ENCODE data around the gene AAK1. TPM values are rescaled to one million over a fixed set of nuclear protein-coding genes. Genes with fewer than 3 reads are reported as not detected.

Gene AAK1
- total and polyA plus RNA-seq, 7 donors: 5.4 to 35.7 (median 20.7) TPM

GRCh38 chr2:69483024-69483423 is 160.5 kb downstream of the AAK1 start:
- no peak overlapping the region for H3K4me3 ChIP-seq
- intact Hi-C loops (cut with DNase I): no loop called here
- no peaks in the 10 kb centered on the region for H3K4me1 ChIP-seq
- H3K36me3 ChIP-seq: peaks cover 0 to 30% (median 0%) of the 10 kb centered on the region in 4 donors
- H3K27me3 ChIP-seq: no peaks in the 10 kb centered on the region
- H3K9me3 ChIP-seq: no peaks in the 10 kb centered on the region
- WGBS, 2 donors: 15 to 53% methylated on average over 4 of the region's 4 CpGs
- no peak overlapping the region for H3K27ac ChIP-seq
- TF ChIP-seq CTCF (IDR thresholded peaks at IDR 0.05) (no peak), POLR2A (IDR thresholded peaks at IDR 0.05) (no peak), POLR2AphosphoS5 (IDR thresholded peaks at IDR 0.05) (no peak), EP300 (IDR thresholded peaks at IDR 0.05) (no peak)
- DNase-seq: no peak

- no peak for TF ChIP-seq EP300 (IDR thresholded peaks at IDR 0.05)
- Histone ChIP-seq H3K27me3 (no peaks in the 10 kb centered on the region), H3K27ac (no peak overlapping the region), H3K9me3 (no peaks in the 10 kb centered on the region), H3K36me3 (peaks cover 0 to 29% (median 0%) of the 10 kb centered on the region in 4 donors), H3K4me1 (no peaks in the 10 kb centered on the region), H3K4me3 (no peak overlapping the region)
- intact Hi-C loops (cut with DNase I): no loop called here
- DNase-seq: no peak
- WGBS, 2 donors: 52 to 70% methylated on average over 3 of the region's 3 CpGs
Observed at GRCh38 chr2:69482471-69482870, 161.1 kb downstream of the AAK1 start.

GRCh38 chr2:69481421-69481820 is 162.1 kb downstream of the AAK1 start:
- WGBS, 2 donors: 96 to 98% methylated on average over 1 of the region's 1 CpG
- no peak overlapping the region for H3K27ac ChIP-seq
- H3K27me3 ChIP-seq: no peaks in the 10 kb centered on the region
- intact Hi-C loops (cut with DNase I): no loop called here
- no peak overlapping the region for H3K4me3 ChIP-seq
- H3K36me3 ChIP-seq: peaks cover 0 to 23% (median 2%) of the 10 kb centered on the region in 4 donors
- DNase-seq: no peak
- TF ChIP-seq POLR2AphosphoS5 (IDR thresholded peaks at IDR 0.05): no peak
- TF ChIP-seq CTCF (IDR thresholded peaks at IDR 0.05): no peak
- no peak for TF ChIP-seq EP300 (IDR thresholded peaks at IDR 0.05)
- no peak for TF ChIP-seq POLR2A (IDR thresholded peaks at IDR 0.05)
- no peaks in the 10 kb centered on the region for H3K4me1 ChIP-seq
- H3K9me3 ChIP-seq: no peaks in the 10 kb centered on the region

DNA sequence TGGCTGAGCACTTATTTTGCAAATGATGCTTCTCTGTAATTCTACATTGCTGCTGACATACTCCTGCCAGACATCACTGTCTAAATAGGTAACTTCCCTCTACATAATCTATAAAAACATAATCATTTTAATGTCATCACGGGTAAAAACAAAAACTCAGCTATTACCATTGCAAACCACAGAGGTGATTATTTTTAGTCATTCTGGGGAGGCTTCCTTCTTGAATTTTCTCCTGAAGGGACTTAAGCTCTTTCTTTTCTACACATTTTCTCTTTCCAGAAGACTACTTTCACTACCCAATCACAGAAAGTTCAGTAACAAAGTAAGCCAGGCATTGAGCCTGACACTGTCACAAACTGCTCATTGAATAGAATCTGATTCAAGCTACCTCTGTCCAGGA is 165.9 kb downstream of the AAK1 start:
- Histone ChIP-seq H3K9me3 (no peaks in the 10 kb centered on the region), H3K27ac (no peak overlapping the region), H3K4me3 (no peak overlapping the region), H3K36me3 (peaks cover 0 to 33% (median 4%) of the 10 kb centered on the region in 4 donors), H3K27me3 (no peaks in the 10 kb centered on the region), H3K4me1 (no peaks in the 10 kb centered on the region)
- 42 to 65% methylated on average over 1 of the region's 1 CpG for WGBS, 2 donors
- no peak for DNase-seq
- TF ChIP-seq EP300 (IDR thresholded peaks at IDR 0.05) (no peak), CTCF (IDR thresholded peaks at IDR 0.05) (no peak), POLR2A (IDR thresholded peaks at IDR 0.05) (no peak), POLR2AphosphoS5 (IDR thresholded peaks at IDR 0.05) (no peak)
- intact Hi-C loops (cut with DNase I): no loop called here

DNA sequence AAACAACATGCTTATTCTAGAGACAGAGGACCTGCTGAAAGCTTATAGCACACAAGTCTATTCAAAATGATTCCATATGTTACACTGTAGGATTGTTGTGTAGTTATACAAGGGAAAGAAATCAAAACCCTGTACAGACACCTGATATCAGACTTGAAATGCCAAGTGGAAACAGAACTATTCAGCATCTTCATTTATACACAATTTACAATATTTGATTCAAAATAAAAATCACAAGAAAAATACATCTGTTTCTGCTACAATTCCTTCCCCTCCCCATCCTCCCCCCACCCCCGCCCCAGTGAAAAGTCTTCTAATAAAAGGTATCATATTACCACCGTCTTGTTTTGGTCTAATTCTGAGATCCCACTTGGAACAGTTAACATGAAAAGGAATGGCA is 168.9 kb downstream of the AAK1 start:
- intact Hi-C loops (cut with DNase I): no loop called here
- 89 to 95% methylated on average over 2 of the region's 2 CpGs for WGBS, 2 donors
- no peak for DNase-seq
- H3K4me1 ChIP-seq: no peaks in the 10 kb centered on the region
- TF ChIP-seq POLR2AphosphoS5 (IDR thresholded peaks at IDR 0.05) (no peak), EP300 (IDR thresholded peaks at IDR 0.05) (no peak), POLR2A (IDR thresholded peaks at IDR 0.05) (no peak), CTCF (IDR thresholded peaks at IDR 0.05) (no peak)
- no peaks in the 10 kb centered on the region for H3K9me3 ChIP-seq
- H3K27me3 ChIP-seq: no peaks in the 10 kb centered on the region
- H3K27ac ChIP-seq: no peak overlapping the region
- no peak overlapping the region for H3K4me3 ChIP-seq
- peaks cover 0 to 22% (median 4%) of the 10 kb centered on the region in 4 donors for H3K36me3 ChIP-seq
